OCI-M1 (cell line): ENCODE data around the gene KCNK16.

Experiments used
- DNase-seq: peaks from one replicate; lab custom pipeline; 2025; lab: John Stamatoyannopoulos, UW

Gene KCNK16

GRCh38 chr6:39276379-39276995 lies 46.0 kb downstream of the KCNK16 start:
- no peak for DNase-seq

GRCh38 chr6:39274903-39275302 lies 47.6 kb downstream of the KCNK16 start:
- no peak for DNase-seq

- no peak for DNase-seq
Observed at GRCh38 chr6:39274471-39274870, 48.0 kb downstream of the KCNK16 start.

GRCh38 chr6:39273406-39273821 lies 49.1 kb downstream of the KCNK16 start:
- no peak for DNase-seq

- no peak for DNase-seq
Observed at GRCh38 chr6:39269961-39270360, 52.5 kb downstream of the KCNK16 start.

DNA sequence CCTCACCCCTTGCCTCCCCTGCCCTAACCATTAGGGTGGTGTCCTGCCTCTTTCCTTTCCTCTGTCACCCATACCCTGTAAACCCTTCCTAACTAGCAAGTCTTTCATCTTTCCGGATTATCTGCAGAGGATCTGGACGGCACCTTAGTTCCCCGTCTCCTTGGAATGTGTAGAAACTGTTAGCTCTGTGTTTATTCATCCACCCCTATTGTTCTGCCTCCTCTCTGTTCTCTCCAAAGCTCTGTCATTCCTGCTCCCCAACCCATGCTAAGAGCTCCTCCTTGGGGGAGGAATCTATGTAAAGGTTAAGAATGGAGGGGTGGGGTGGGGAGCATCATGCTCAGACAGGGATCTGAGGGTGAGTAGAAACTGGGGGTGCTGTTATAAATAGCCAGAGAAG lies 53.8 kb downstream of the KCNK16 start:
- DNase-seq, result no peak

DNA sequence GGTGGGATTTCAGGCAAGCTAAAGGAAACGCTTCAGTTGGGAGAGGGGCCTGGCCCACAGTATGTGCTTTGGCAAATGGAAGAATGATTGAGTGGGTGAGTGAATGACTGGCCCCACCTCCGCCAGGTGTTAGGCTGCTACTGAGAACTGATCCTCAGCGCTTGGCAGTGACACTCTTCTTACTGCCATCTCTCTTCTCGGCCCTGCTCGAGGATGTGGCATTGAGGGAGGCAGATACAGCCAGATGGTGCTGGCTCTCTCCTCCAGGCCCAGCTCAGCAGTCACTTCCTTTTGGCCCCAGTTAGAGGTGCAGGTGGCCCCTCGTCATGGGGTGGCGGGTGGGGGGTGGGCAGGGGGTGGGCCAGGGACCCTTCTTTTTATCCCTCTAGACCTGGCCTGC lies 54.3 kb downstream of the KCNK16 start:
- no peak for DNase-seq

GRCh38 chr6:39266782-39267355 lies 55.6 kb downstream of the KCNK16 start:
- DNase-seq, result no peak

DNA sequence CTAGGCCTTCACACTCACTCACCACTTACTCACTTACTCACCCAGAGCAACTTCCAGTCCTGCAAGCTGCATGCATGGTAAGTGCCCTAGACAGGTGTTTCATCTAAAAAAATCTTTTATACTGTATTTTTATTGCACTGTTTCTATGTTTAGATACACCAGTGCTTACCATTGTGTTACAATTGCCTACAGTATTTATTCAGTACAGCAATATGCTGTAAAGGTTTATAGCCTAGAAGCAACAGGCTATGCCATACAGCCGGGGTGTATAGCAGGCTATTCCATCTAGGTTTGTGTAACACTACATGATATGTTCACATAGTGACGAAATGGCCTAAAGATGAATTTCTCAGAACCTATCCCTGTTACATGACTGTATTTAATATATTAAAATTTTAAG lies 56.1 kb downstream of the KCNK16 start:
- DNase-seq, result no peak
